Measurements from ENCODE around the gene AGFG1. TPM values are rescaled to one million over a fixed set of nuclear protein-coding genes. Genes with fewer than 3 reads are reported as not detected.

Gene AGFG1
- total and polyA plus RNA-seq, 11 donors, result 12.0 to 92.1 (median 60.0) TPM

- 73 to 86% (median 78%) methylated on average over 3 of the region's 3 CpGs for WGBS, 4 donors
- Histone ChIP-seq H3K27ac (no peak overlapping the region), H3K36me3 (peaks cover 0 to 12% (median 0%) of the 10 kb centered on the region in 9 donors), H3K9me3 (no peaks in the 10 kb centered on the region), H3K4me1 (peaks cover 0 to 80% (median 51%) of the 10 kb centered on the region in 12 donors), H3K4me3 (no peak overlapping the region), H3K27me3 (no peaks in the 10 kb centered on the region)
- DNase-seq (no peak), ATAC-seq (no peak)
- intact Hi-C loops (cut with DNase I), result no loop called here
- no peak for TF ChIP-seq POLR2A (IDR thresholded peaks at IDR 0.05)
- no peak for TF ChIP-seq CTCF (IDR thresholded peaks at IDR 0.05)
Observed at GRCh38 chr2:227504700-227505099, 32.7 kb downstream of the AGFG1 start.

- no peak overlapping the region for H3K27ac ChIP-seq
- peaks cover 0 to 89% (median 64%) of the 10 kb centered on the region in 12 donors for H3K4me1 ChIP-seq
- WGBS, 4 donors, result 82 to 90% (median 86%) methylated on average over 1 of the region's 1 CpG
Observed at GRCh38 chr2:227506456-227506855, 34.5 kb downstream of the AGFG1 start.

GRCh38 chr2:227507963-227508362 lies 36.0 kb downstream of the AGFG1 start:
- no peak for DNase-seq
- Histone ChIP-seq H3K27me3 (no peaks in the 10 kb centered on the region), H3K9me3 (no peaks in the 10 kb centered on the region), H3K36me3 (no peaks in the 10 kb centered on the region), H3K4me1 (peaks cover 0 to 98% (median 79%) of the 10 kb centered on the region in 12 donors), H3K27ac (no peak overlapping the region), H3K4me3 (no peak overlapping the region)
- WGBS, 4 donors, result 83 to 88% (median 84%) methylated on average over 2 of the region's 2 CpGs
- ATAC-seq, result no peak
- intact Hi-C loops (cut with DNase I), result no loop called here
- TF ChIP-seq POLR2A (IDR thresholded peaks at IDR 0.05), result no peak
- no peak for TF ChIP-seq CTCF (IDR thresholded peaks at IDR 0.05)

More at GRCh38 chr2:227506456-227506855, 34.5 kb downstream of the AGFG1 start:
- DNase-seq, result no peak
- Histone ChIP-seq H3K9me3 (no peaks in the 10 kb centered on the region), H3K27me3 (no peaks in the 10 kb centered on the region), H3K4me3 (no peak overlapping the region), H3K36me3 (peaks cover 0 to 5% (median 0%) of the 10 kb centered on the region in 9 donors)
- intact Hi-C loops (cut with DNase I), result no loop called here
- ATAC-seq, result peak in 1 of 4 donors; percentile 12
- TF ChIP-seq POLR2A (IDR thresholded peaks at IDR 0.05) (no peak), CTCF (IDR thresholded peaks at IDR 0.05) (no peak)

- Histone ChIP-seq H3K4me1 (peaks cover 0 to 98% (median 81%) of the 10 kb centered on the region in 12 donors), H3K27ac (no peak overlapping the region), H3K4me3 (no peak overlapping the region), H3K27me3 (no peaks in the 10 kb centered on the region), H3K36me3 (no peaks in the 10 kb centered on the region), H3K9me3 (no peaks in the 10 kb centered on the region)
- intact Hi-C loops (cut with DNase I), result no loop called here
- TF ChIP-seq CTCF (IDR thresholded peaks at IDR 0.05) (no peak), POLR2A (IDR thresholded peaks at IDR 0.05) (no peak)
- ATAC-seq (no peak), DNase-seq (no peak)
- WGBS, 4 donors, result 85 to 89% (median 88%) methylated on average over 2 of the region's 2 CpGs
Observed at GRCh38 chr2:227509076-227509475, 37.1 kb downstream of the AGFG1 start.

Data from heart left ventricle (tissue), 16 donors.